ENCODE results near the gene LCN1.

- TF ChIP-seq POLR2A (IDR thresholded peaks at IDR 0.05), result no peak
- no peak for TF ChIP-seq CTCF (IDR thresholded peaks at IDR 0.05 in 8 of 11, conservative IDR thresholded peaks at IDR 0.05 in 3 of 11)
- TF ChIP-seq POLR2AphosphoS5 (IDR thresholded peaks at IDR 0.05), result no peak
Observed at GRCh38 chr9:135533674-135534073, 12.4 kb downstream of the LCN1 start.
